ENCODE results near the gene ZNF511. TPM values are rescaled to one million over a fixed set of nuclear protein-coding genes. Genes with fewer than 3 reads are reported as not detected.
A peak's percentile ranks its signal among the peaks of the same experiment; 100 is the strongest.

The ZNF511 gene
- polyA plus RNA-seq, 2 donors = 28.4 to 41.7 TPM

DNA sequence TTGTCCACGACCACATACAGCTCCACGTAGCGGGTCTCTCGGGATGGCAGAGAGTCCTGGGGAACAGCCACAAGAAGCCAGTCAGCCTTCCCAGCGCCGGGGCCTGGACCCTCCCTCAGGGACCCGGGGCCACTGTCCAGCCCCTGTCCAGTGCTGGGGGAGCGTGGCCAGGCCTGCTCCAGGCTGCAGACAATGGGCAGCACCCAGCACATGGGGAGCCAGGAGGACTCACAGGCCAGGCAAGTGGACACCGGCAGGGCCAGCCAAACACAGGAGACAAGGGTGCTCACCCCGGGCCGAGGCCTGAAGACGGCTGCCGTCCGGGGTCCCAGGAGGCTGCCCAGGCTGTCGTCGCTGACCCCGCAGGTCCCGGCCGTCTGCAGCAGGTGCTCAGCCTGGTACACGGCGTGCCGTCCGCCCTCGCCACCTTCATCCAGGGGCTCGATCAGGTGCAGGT, 35.7 kb upstream of the ZNF511 start:
- 87 to 88% methylated on average over 24 to 25 of the region's 25 CpGs for WGBS, 2 donors
- peaks cover 0 to 6% of the 10 kb centered on the region in 2 donors for H3K36me3 ChIP-seq (ENCODE audit: control insufficient read depth in 2 of 2, insufficient read depth in 2 of 2, low read length in 1 of 2)
- no peak overlapping the region for H3K27ac ChIP-seq (ENCODE audit: low read depth in 2 of 2, low read length in 1 of 2)
- H3K4me1 ChIP-seq (ENCODE audit: control insufficient read depth in 2 of 2, insufficient read depth in 2 of 2, low read length in 1 of 2) = peaks cover 2 to 5% of the 10 kb centered on the region in 2 donors
- H3K27me3 ChIP-seq (ENCODE audit: control insufficient read depth in 1 of 2, insufficient read depth in 2 of 2, low read length in 2 of 2) = no peaks in the 10 kb centered on the region
- no peak overlapping the region for H3K4me3 ChIP-seq (ENCODE audit: low read depth in 1 of 2, low read length in 2 of 2)
- no peaks in the 10 kb centered on the region for H3K9me3 ChIP-seq (ENCODE audit: control insufficient read depth in 2 of 2, insufficient read depth in 1 of 2, low read depth in 1 of 2, low read length in 1 of 2)

GRCh38 chr10:133273534-133274143, 35.1 kb upstream of the ZNF511 start:
- no peaks in the 10 kb centered on the region for H3K27me3 ChIP-seq (ENCODE audit: control insufficient read depth in 1 of 2, insufficient read depth in 2 of 2, low read length in 2 of 2)
- H3K4me1 ChIP-seq (ENCODE audit: control insufficient read depth in 2 of 2, insufficient read depth in 2 of 2, low read length in 1 of 2) = peaks cover 2 to 5% of the 10 kb centered on the region in 2 donors
- 62 to 63% methylated on average over 28 of the region's 28 CpGs for WGBS, 2 donors
- H3K4me3 ChIP-seq (ENCODE audit: low read depth in 1 of 2, low read length in 2 of 2) = no peak overlapping the region
- H3K9me3 ChIP-seq (ENCODE audit: control insufficient read depth in 2 of 2, insufficient read depth in 1 of 2, low read depth in 1 of 2, low read length in 1 of 2) = no peaks in the 10 kb centered on the region
- peaks cover 0 to 6% of the 10 kb centered on the region in 2 donors for H3K36me3 ChIP-seq (ENCODE audit: control insufficient read depth in 2 of 2, insufficient read depth in 2 of 2, low read length in 1 of 2)
- no peak overlapping the region for H3K27ac ChIP-seq (ENCODE audit: low read depth in 2 of 2, low read length in 1 of 2)

DNA sequence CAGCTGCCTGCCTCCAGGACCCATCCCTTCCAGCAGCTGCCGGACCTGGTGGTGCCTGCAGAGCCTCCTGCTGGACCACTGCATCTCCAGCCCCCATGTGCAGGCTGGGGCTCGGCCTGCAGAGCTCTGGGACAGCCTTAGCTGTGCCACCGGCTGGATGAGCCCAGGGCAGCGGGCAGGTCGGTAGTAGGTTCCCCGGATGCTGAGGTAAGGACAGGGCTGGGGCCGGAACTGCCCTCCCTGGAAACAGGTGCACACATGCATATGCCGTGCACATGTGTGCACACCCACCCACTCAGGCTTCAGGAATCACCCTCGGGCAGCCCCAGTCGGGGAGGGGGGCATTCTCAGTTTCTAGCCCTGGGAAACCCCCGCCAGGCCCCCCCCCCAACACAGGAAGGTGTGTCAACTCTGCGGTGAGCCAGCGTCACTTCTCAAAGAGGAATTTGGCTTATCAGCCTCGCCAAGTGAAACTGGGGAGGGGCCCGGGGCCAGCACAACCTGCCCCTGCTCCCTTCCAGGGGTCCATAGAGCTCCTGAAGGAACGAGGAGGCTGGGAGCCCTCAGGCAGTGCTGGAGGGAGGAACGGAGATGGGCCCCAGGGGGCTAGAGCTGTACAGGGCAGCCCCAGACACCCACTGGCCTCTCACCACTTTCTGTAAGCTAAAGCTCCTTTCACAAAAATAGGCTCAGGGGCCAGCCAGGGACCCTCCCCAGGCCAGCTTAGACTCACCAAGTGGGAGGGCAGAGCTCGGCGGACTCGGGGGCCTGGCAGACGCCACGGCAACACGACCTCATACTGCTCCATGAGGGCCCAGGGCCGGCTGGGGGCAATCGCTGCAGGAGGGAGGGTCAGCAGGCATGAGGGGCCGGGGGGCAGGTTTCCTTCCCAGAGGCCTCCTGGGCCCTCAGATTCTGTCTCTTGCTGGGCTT, 33.7 kb upstream of the ZNF511 start:
- H3K4me1 ChIP-seq (ENCODE audit: control insufficient read depth in 2 of 2, insufficient read depth in 2 of 2, low read length in 1 of 2) = peaks cover 2 to 5% of the 10 kb centered on the region in 2 donors
- H3K27me3 ChIP-seq (ENCODE audit: control insufficient read depth in 1 of 2, insufficient read depth in 2 of 2, low read length in 2 of 2) = no peaks in the 10 kb centered on the region
- peak overlapping the region in 1 of 2 donors; percentile 19 for H3K27ac ChIP-seq (ENCODE audit: low read depth in 2 of 2, low read length in 1 of 2)
- H3K36me3 ChIP-seq (ENCODE audit: control insufficient read depth in 2 of 2, insufficient read depth in 2 of 2, low read length in 1 of 2) = peaks cover 0 to 15% of the 10 kb centered on the region in 2 donors
- no peaks in the 10 kb centered on the region for H3K9me3 ChIP-seq (ENCODE audit: control insufficient read depth in 2 of 2, insufficient read depth in 1 of 2, low read depth in 1 of 2, low read length in 1 of 2)
- H3K4me3 ChIP-seq (ENCODE audit: low read depth in 1 of 2, low read length in 2 of 2) = peak overlapping the region; percentile 2 to 32
- 24 to 27% methylated on average over 26 of the region's 26 CpGs for WGBS, 2 donors

GRCh38 chr10:133275684-133276092, 33.0 kb upstream of the ZNF511 start:
- H3K9me3 ChIP-seq (ENCODE audit: control insufficient read depth in 2 of 2, insufficient read depth in 1 of 2, low read depth in 1 of 2, low read length in 1 of 2) = no peaks in the 10 kb centered on the region
- H3K4me1 ChIP-seq (ENCODE audit: control insufficient read depth in 2 of 2, insufficient read depth in 2 of 2, low read length in 1 of 2) = peaks cover 2 to 5% of the 10 kb centered on the region in 2 donors
- WGBS, 2 donors = 22 to 30% methylated on average over 12 of the region's 12 CpGs
- H3K27ac ChIP-seq (ENCODE audit: low read depth in 2 of 2, low read length in 1 of 2) = no peak overlapping the region
- peak overlapping the region; percentile 2 to 32 for H3K4me3 ChIP-seq (ENCODE audit: low read depth in 1 of 2, low read length in 2 of 2)
- peaks cover 0 to 19% of the 10 kb centered on the region in 2 donors for H3K36me3 ChIP-seq (ENCODE audit: control insufficient read depth in 2 of 2, insufficient read depth in 2 of 2, low read length in 1 of 2)
- no peaks in the 10 kb centered on the region for H3K27me3 ChIP-seq (ENCODE audit: control insufficient read depth in 1 of 2, insufficient read depth in 2 of 2, low read length in 2 of 2)

- Histone ChIP-seq H3K4me1 (ENCODE audit: control insufficient read depth in 2 of 2, insufficient read depth in 2 of 2, low read length in 1 of 2) (peaks cover 2 to 5% of the 10 kb centered on the region in 2 donors), H3K9me3 (ENCODE audit: control insufficient read depth in 2 of 2, insufficient read depth in 1 of 2, low read depth in 1 of 2, low read length in 1 of 2) (no peaks in the 10 kb centered on the region), H3K4me3 (ENCODE audit: low read depth in 1 of 2, low read length in 2 of 2) (peak overlapping the region; percentile 21 to 32), H3K36me3 (ENCODE audit: control insufficient read depth in 2 of 2, insufficient read depth in 2 of 2, low read length in 1 of 2) (peaks cover 0 to 19% of the 10 kb centered on the region in 2 donors), H3K27me3 (ENCODE audit: control insufficient read depth in 1 of 2, insufficient read depth in 2 of 2, low read length in 2 of 2) (no peaks in the 10 kb centered on the region), H3K27ac (ENCODE audit: low read depth in 2 of 2, low read length in 1 of 2) (no peak overlapping the region)
- 16 to 21% methylated on average over 6 of the region's 6 CpGs for WGBS, 2 donors
Observed at GRCh38 chr10:133276100-133276434, 32.6 kb upstream of the ZNF511 start.

GRCh38 chr10:133276435-133277201, 32.1 kb upstream of the ZNF511 start, which contains the start of gene ADAM8:
ADAM8 (minus strand) TSS chr10:133276868; CDS start chr10:133276817, 51 bp downstream.
- H3K9me3 ChIP-seq (ENCODE audit: control insufficient read depth in 2 of 2, insufficient read depth in 1 of 2, low read depth in 1 of 2, low read length in 1 of 2) = no peaks in the 10 kb centered on the region
- peaks cover 2 to 5% of the 10 kb centered on the region in 2 donors for H3K4me1 ChIP-seq (ENCODE audit: control insufficient read depth in 2 of 2, insufficient read depth in 2 of 2, low read length in 1 of 2)
- 6 to 8% methylated on average over 52 to 63 of the region's 63 CpGs for WGBS, 2 donors
- H3K4me3 ChIP-seq (ENCODE audit: low read depth in 1 of 2, low read length in 2 of 2) = peak within 1 kb of the TSS; percentile 21 to 32
- no peaks in the 10 kb centered on the region for H3K27me3 ChIP-seq (ENCODE audit: control insufficient read depth in 1 of 2, insufficient read depth in 2 of 2, low read length in 2 of 2)
- no peak within 1 kb of the TSS for H3K27ac ChIP-seq (ENCODE audit: low read depth in 2 of 2, low read length in 1 of 2)
- H3K36me3 ChIP-seq (ENCODE audit: control insufficient read depth in 2 of 2, insufficient read depth in 2 of 2, low read length in 1 of 2) = peaks cover 0 to 23% of the 10 kb centered on the region in 2 donors

DNA sequence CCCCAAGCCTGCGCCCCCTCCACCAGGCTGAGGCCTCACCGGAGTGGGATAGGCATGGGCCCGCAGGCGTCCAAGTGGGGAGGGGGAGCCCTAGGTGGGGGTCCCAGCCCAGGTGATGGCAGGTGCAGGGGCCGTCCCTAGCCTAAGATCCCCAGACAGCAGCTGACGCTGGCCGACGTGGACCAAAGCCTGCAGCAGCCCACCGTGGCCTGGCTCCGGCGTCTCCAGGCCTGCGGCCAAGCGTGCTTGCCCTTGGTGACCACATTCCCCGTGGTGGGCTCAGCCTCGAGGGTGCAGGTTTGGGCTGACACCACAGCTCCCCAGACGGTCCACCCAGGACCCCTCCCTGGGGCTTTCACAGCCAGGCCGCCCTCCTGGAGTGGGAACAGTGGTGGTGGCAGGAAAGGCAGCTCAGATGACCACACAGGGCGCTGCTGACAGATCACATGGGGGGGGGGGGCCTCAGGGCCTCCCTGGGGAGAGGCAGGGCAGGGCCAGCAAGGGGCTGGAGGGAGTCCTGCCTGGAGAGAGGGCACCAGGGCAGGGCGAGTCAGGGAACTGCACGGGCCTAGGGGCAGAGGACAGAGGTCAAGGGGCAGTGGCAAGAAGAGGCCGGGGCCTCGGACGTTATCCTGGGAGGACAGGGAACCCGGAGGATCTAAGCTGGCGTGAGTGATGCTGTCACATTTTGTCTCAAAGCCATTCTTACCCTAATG, 31.3 kb upstream of the ZNF511 start:
- H3K4me1 ChIP-seq (ENCODE audit: control insufficient read depth in 2 of 2, insufficient read depth in 2 of 2, low read length in 1 of 2) = peaks cover 2 to 5% of the 10 kb centered on the region in 2 donors
- H3K4me3 ChIP-seq (ENCODE audit: low read depth in 1 of 2, low read length in 2 of 2) = no peak overlapping the region
- no peaks in the 10 kb centered on the region for H3K9me3 ChIP-seq (ENCODE audit: control insufficient read depth in 2 of 2, insufficient read depth in 1 of 2, low read depth in 1 of 2, low read length in 1 of 2)
- H3K27me3 ChIP-seq (ENCODE audit: control insufficient read depth in 1 of 2, insufficient read depth in 2 of 2, low read length in 2 of 2) = no peaks in the 10 kb centered on the region
- H3K27ac ChIP-seq (ENCODE audit: low read depth in 2 of 2, low read length in 1 of 2) = no peak overlapping the region
- 64% methylated on average over 25 of the region's 25 CpGs for WGBS, 2 donors
- H3K36me3 ChIP-seq (ENCODE audit: control insufficient read depth in 2 of 2, insufficient read depth in 2 of 2, low read length in 1 of 2) = peaks cover 4 to 31% of the 10 kb centered on the region in 2 donors

DNA sequence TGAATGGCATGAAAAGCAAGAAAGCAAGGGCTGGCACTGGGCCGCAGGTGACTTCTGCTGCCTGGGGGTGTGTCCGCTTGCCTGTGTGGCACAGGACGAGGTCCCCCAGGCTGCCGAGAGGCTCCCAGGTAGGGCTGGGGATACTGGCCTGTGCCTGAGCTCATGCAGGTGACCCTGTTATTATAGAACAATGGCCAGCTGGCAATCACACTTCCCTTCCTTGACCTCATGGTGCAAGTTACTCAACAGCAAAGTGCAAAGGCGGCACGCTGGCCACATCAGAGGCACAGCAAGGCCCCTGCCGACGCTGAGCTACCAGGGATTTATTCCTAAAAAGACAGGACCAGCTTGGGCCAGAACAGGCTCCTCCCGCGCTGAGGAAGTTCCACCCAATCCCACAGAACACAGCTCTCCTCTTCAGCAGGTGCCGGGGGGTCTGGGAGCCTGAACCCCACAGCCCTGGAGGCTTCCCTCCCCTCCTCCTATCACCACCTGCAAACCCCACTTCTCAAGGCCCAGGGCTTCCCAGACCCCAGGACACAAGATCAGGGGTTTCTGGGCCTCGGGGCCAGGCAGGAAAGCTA, 30.6 kb upstream of the ZNF511 start:
- H3K27me3 ChIP-seq (ENCODE audit: control insufficient read depth in 1 of 2, insufficient read depth in 2 of 2, low read length in 2 of 2) = no peaks in the 10 kb centered on the region
- peak overlapping the region; percentile 23 to 29 for H3K27ac ChIP-seq (ENCODE audit: low read depth in 2 of 2, low read length in 1 of 2)
- H3K36me3 ChIP-seq (ENCODE audit: control insufficient read depth in 2 of 2, insufficient read depth in 2 of 2, low read length in 1 of 2) = peaks cover 7 to 37% of the 10 kb centered on the region in 2 donors
- no peaks in the 10 kb centered on the region for H3K9me3 ChIP-seq (ENCODE audit: control insufficient read depth in 2 of 2, insufficient read depth in 1 of 2, low read depth in 1 of 2, low read length in 1 of 2)
- 66% methylated on average over 12 of the region's 12 CpGs for WGBS, 2 donors
- H3K4me1 ChIP-seq (ENCODE audit: control insufficient read depth in 2 of 2, insufficient read depth in 2 of 2, low read length in 1 of 2) = peaks cover 2 to 5% of the 10 kb centered on the region in 2 donors
- no peak overlapping the region for H3K4me3 ChIP-seq (ENCODE audit: low read depth in 1 of 2, low read length in 2 of 2)

All from esophagus (tissue), 2 donors.